Psoas muscle (tissue), 8 donors: ENCODE data around the gene EIF2A. TPM values are rescaled to one million over a fixed set of nuclear protein-coding genes. Genes with fewer than 3 reads are reported as not detected.

Experiments used
- ATAC-seq, 4 donors: fragments of 200-7000 bp; cut with Tn5 transposase; one replicate each; pipeline ENCODE4 v1.9.1; 2020; ENCODE audit warnings: moderate library complexity in 3 of 4, mild to moderate bottlenecking in 2 of 4
- DNase-seq, 2 donors: peaks; one replicate each; pipeline ENCODE4 v3.0.0-alpha.2; 2020
- H3K27ac ChIP-seq: fragments of 200-600 bp; one replicate; pipeline ENCODE4 v1.8.0; 2022
- H3K27me3 ChIP-seq, 3 donors: fragments of 200-600 bp in 1 of 3; one replicate each; pipeline versions ENCODE4 v1.6.1 to v1.8.0; 2013 to 2022; ENCODE audit warnings: low read length in 2 of 3, mild to moderate bottlenecking in 2 of 3, moderate library complexity in 1 of 3; ENCODE audit not compliant: insufficient read depth in 3 of 3
- H3K36me3 ChIP-seq, 2 donors: fragments of 200-600 bp in 1 of 2; one replicate each; pipeline versions ENCODE4 v1.6.1 to v1.8.0; 2013 to 2022; ENCODE audit warnings: low read depth in 1 of 2, mild to moderate bottlenecking in 1 of 2, moderate library complexity in 1 of 2; ENCODE audit not compliant: insufficient read depth in 1 of 2
- H3K4me1 ChIP-seq: fragments of 200-600 bp; one replicate; pipeline ENCODE4 v1.8.0; 2022
- H3K4me3 ChIP-seq: fragments of 200-600 bp; one replicate; pipeline ENCODE4 v1.8.0; 2022; ENCODE audit warnings: mild to moderate bottlenecking
- H3K9me3 ChIP-seq: fragments of 200-600 bp; one replicate; pipeline ENCODE4 v1.8.0; 2022
- WGBS, 3 donors: extraction: QIAGEN DNeasy Blood & Tissue Kit; methylation state at CpG; one replicate each; pipeline versions ENCODE4 v1.1.6 to v1.1.7; 2013; 5-methylcytosine and 5-hydroxymethylcytosine counted together
- intact Hi-C, 2 donors: fragments of 100-400 bp; cut with DNase I; formaldehyde crosslinking; loops; one replicate each; pipeline versions ENCODE4 v1.11.0 to v1.14.2; 2022
- polyA plus RNA-seq, 3 donors: library from polyadenylated mRNA; stranded (reverse); fragments of 200-250 nt; gene quantifications; one replicate each; pipeline ENCODE4 v1.2.3, GENCODE V29; 2013
- total RNA-seq, 4 donors: library from RNA; stranded (reverse); fragmentation: NEBNext Ultra II Directional in 2 of 4; extraction: Animal tissue kit (Norgen Biotek cat#: 25700) in 2 of 4; gene quantifications; one replicate each; pipeline versions ENCODE4 v1.2.1 to v1.2.4, GENCODE V29; 2021 to 2023
- TF ChIP-seq, protein P1 (sequence below): fragments of 200-600 bp; IDR thresholded peaks from one replicate; pipeline ENCODE4 v1.8.0; 2022; ENCODE audit warnings: antibody characterized with exemption
- donor health status: healthy with polysubstance abuse.
- donor health status: DM: no; HTN: no; CAD: no; lungs with moderate emphysema.
- donor health status: Bipolar disorder and iron deficiency.
- donor health status: healthy.
- donor health status: DM: yes; HTN: yes; CAD: no.
- donor health status: DM: no; HTN: no; CAD: no.
- donor health status: DM: no; HTN: no; CAD: no.
- donor health status: DM: yes; HTN: yes; CAD: no.

The EIF2A gene
- total and polyA plus RNA-seq, 7 donors, result 67.2 to 117 (median 102) TPM

DNA sequence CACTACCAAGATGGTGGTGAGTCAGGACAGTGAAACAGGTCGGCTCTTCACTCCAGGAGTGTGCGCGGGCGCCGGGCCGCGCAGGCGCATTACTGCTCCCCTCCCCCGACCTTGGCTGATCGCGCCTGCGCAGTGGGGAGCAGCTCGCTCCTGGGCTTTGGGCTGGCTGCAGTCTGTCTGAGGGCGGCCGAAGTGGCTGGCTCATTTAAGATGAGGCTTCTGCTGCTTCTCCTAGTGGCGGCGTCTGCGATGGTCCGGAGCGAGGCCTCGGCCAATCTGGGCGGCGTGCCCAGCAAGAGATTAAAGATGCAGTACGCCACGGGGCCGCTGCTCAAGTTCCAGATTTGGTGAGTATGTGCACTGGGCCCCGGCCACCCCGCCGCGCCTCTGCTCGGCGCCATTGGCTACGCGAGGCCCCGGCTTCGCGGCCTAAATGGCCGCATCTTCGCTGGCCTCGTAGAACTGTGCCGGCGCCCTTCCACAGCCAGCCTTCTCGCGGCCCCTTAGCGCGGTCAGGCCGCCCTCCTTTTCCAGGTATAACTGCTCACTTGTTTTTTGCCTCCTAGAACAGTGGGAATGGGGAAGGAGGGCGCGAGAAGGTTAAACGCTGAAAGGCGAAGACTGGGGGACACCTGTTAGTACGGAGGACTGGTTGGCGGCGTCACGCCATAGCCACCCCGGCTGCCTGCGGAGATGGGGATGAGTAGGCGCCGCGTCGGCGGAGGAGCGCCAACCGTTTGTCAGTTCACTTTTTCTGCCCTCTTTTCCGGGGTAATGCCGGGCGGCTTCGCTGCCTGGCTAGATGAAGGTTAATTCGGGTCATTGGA is 56.8 kb downstream of the EIF2A start, which contains the start of gene SELENOT:
TSS of gene SELENOT (plus strand) at position 169 of the 827 bp plus-strand sequence. CDS start at position 211, 42 bp downstream.
- intact Hi-C loops, result loop anchor here (5.0 to 10.0 kb wide), 2 partner anchors 56 to 161 kb away; partner anchors contain the start of genes EIF2A (in 1 of the 2), SERP1 (in 1 of the 2) and SIAH2 (in 1 of the 2)
- H3K4me1 ChIP-seq, result peaks cover 40% of the 10 kb centered on the region
- 0% methylated on average over 69 of the region's 69 CpGs for WGBS, 3 donors

DNA sequence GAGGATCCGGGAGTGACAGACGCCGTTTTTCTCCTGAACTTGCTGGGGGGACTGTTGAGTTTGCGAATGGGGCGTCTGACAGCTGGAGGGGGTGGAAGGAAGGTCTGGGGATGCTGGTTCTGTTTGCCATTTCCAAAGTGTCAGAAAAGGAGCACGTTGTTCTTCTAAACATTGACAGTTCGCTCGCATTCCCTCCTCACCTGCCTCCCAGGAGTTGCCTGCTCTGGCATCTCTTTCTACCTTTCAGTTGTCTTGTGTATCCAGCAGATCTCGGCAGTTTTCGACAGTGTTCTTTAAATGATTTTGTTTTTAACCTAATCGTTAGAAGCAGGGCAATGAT is 57.4 kb downstream of the EIF2A start:
- peak overlapping the region; percentile 85 for H3K4me3 ChIP-seq
- H3K36me3 ChIP-seq, result no peaks in the 10 kb centered on the region
- no peaks in the 10 kb centered on the region for H3K9me3 ChIP-seq
- TF ChIP-seq, protein P1, sequence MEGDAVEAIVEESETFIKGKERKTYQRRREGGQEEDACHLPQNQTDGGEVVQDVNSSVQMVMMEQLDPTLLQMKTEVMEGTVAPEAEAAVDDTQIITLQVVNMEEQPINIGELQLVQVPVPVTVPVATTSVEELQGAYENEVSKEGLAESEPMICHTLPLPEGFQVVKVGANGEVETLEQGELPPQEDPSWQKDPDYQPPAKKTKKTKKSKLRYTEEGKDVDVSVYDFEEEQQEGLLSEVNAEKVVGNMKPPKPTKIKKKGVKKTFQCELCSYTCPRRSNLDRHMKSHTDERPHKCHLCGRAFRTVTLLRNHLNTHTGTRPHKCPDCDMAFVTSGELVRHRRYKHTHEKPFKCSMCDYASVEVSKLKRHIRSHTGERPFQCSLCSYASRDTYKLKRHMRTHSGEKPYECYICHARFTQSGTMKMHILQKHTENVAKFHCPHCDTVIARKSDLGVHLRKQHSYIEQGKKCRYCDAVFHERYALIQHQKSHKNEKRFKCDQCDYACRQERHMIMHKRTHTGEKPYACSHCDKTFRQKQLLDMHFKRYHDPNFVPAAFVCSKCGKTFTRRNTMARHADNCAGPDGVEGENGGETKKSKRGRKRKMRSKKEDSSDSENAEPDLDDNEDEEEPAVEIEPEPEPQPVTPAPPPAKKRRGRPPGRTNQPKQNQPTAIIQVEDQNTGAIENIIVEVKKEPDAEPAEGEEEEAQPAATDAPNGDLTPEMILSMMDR, result no peak
- ATAC-seq, result no peak
- WGBS, 3 donors, result 0 to 1% (median 1%) methylated on average over 11 of the region's 11 CpGs
- H3K27me3 ChIP-seq, result no peaks in the 10 kb centered on the region
- no peak for DNase-seq
- peaks cover 45% of the 10 kb centered on the region for H3K4me1 ChIP-seq
- peak overlapping the region; percentile 94 for H3K27ac ChIP-seq
- intact Hi-C loops, result loop anchor here (5.0 to 10.0 kb wide), 2 partner anchors 57 to 161 kb away; partner anchors contain the start of genes EIF2A (in 1 of the 2), SERP1 (in 1 of the 2) and SIAH2 (in 1 of the 2)

More for the DNA sequence above, 56.8 kb downstream of the EIF2A start, which contains the start of gene SELENOT:
- H3K9me3 ChIP-seq, result no peaks in the 10 kb centered on the region
- peak within 1 kb of the TSS; percentile 85 for H3K4me3 ChIP-seq
- peak; percentile 93 to 98 for DNase-seq
- H3K27me3 ChIP-seq, result no peaks in the 10 kb centered on the region
- no peaks in the 10 kb centered on the region for H3K36me3 ChIP-seq
- TF ChIP-seq, protein P1, result peak; percentile 36
- ATAC-seq, result peak; percentile 92 to 96 (median 94)
- H3K27ac ChIP-seq, result peak within 1 kb of the TSS; percentile 94

DNA sequence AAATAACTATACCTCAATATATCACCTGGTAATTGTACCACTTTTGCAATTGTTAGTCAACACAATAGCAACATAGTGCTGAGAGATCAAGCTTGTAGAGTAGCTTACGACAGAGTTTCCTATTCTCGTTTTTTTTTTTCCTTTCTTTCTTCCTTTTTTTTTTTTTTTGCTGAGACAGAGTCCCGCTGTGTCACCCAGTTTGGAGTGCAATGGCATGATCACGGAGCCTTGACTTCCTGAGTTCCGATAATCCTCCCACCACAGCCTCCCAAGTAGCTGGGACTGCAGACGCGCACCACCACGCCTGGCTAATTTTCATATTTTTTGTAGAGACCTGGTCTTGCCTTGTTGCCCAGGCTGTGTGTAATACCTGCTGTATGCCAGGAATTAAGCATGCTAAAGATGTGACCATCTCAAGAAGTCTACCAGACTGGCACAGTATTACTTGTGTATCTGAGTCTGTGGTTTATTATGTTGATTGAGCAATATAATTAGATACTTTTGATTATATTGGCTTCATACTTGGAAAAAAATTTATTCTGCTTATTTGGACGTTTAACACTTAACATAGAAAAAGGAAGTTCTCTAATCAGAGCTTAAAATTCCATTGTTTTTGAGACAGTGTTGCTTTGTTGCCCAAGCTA is 59.5 kb downstream of the EIF2A start:
- DNase-seq (no peak), ATAC-seq (no peak)
- WGBS, 3 donors, result 79 to 86% (median 84%) methylated on average over 9 of the region's 9 CpGs
- Histone ChIP-seq H3K36me3 (no peaks in the 10 kb centered on the region), H3K4me1 (peaks cover 55% of the 10 kb centered on the region), H3K9me3 (no peaks in the 10 kb centered on the region), H3K27me3 (no peaks in the 10 kb centered on the region), H3K4me3 (peak overlapping the region; percentile 85), H3K27ac (peak overlapping the region; percentile 94)
- TF ChIP-seq, protein P1, result no peak
- intact Hi-C loops, result loop anchor here in 1 of 2 donors (10.0 kb wide), 1 partner anchor 159 kb away; the partner anchor contains the start of gene SIAH2

DNA sequence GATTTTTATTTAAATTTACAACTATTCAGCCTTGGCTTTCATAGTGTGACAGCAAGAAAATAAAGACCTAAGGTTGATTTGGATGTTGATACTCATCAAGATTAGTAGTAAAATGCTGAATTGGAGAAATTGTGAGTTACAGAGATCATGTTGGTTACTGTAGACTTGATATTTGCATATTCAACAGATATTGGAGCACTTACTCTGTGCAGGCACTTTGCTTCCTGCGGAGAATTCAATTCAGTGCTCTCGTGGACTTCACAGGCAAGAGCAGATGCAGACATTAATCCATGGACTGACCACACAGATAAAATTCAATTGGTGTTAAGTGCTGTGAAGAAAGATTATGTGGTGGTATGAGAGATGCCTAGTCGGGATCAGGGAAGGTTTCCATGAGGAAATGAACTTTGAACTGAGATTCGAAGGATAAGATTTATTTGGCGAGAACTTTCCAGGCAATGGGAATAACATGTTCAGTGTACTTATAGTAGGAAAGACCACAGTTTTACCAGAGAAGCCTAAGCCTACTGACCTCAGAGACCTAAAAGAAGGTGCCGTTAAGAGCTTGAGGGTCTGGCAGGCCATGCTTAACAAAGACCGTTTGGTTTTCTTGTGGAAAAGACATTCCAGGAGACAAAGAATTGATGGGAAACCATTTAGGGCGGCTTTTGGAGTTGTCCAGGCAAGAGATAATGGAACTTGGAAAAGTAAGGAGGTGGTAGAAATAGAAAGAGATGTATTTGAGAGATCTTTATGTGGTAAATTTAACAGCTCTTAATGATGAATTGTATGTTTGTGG is 60.9 kb downstream of the EIF2A start:
- H3K27me3 ChIP-seq, result no peaks in the 10 kb centered on the region
- peak overlapping the region; percentile 2 for H3K27ac ChIP-seq
- TF ChIP-seq, protein P1, result no peak
- H3K36me3 ChIP-seq, result peaks cover 0 to 11% of the 10 kb centered on the region in 2 donors
- H3K4me3 ChIP-seq, result no peak overlapping the region
- ATAC-seq (no peak), DNase-seq (no peak)
- no peaks in the 10 kb centered on the region for H3K9me3 ChIP-seq
- 67 to 72% (median 67%) methylated on average over 8 of the region's 8 CpGs for whole genome bisulfite sequencing, 3 donors
- peaks cover 55% of the 10 kb centered on the region for H3K4me1 ChIP-seq
- intact Hi-C loops, result loop anchor here in 1 of 2 donors (10.0 kb wide), 1 partner anchor 157 kb away; the partner anchor contains the start of gene SIAH2
